Measurements from ENCODE around the gene PDCD1.
A peak's percentile ranks its signal among the peaks of the same experiment; 100 is the strongest.

PDCD1 gene

DNA sequence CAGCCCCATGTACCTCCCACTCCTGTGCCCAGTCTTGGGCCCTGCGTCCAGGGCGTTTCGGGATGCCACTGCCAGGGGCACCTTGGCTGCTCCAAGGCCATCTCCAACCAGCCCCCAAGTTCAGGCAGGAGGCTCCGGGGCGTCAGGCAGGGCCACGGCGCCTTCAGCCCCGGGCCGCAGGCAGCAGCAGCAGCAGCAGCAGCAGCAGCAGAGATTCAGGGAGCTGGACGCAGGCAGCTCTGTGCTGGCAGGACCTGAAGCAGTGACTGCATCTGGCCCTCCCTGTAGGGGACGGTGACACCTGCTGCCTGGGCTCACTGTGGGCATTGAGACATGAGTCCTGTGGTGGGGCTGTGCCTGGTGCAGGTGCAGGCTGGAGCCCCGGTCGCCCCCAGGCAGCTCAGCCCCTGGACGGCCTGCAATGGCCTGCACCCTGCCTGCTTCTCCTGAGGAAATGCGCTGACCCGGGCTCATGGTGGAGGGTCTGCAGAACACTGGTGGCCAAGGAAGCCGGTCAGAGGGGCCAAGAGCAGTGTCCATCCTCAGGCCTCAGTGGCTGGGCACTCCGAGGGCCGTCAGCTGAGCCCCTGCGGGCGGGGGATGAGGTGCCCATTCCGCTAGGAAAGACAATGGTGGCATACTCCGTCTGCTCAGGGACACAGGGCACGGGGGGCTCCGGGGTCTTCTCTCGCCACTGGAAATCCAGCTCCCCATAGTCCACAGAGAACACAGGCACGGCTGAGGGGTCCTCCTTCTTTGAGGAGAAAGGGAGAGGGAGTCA is 8.0 kb downstream of the PDCD1 start:
- Mint-ChIP-seq H3K9me3 (no peaks in the 10 kb centered on the region), H3K27me3 (ENCODE audit: low read depth) (no peaks in the 10 kb centered on the region), H3K4me1 (ENCODE audit: low read depth) (peaks cover 8% of the 10 kb centered on the region), H3K4me3 (no peak overlapping the region), H3K27ac (no peak overlapping the region), H3K36me3 (ENCODE audit: low read depth) (no peaks in the 10 kb centered on the region)
- no peak for DNase-seq (ENCODE audit: low spot score)

DNA sequence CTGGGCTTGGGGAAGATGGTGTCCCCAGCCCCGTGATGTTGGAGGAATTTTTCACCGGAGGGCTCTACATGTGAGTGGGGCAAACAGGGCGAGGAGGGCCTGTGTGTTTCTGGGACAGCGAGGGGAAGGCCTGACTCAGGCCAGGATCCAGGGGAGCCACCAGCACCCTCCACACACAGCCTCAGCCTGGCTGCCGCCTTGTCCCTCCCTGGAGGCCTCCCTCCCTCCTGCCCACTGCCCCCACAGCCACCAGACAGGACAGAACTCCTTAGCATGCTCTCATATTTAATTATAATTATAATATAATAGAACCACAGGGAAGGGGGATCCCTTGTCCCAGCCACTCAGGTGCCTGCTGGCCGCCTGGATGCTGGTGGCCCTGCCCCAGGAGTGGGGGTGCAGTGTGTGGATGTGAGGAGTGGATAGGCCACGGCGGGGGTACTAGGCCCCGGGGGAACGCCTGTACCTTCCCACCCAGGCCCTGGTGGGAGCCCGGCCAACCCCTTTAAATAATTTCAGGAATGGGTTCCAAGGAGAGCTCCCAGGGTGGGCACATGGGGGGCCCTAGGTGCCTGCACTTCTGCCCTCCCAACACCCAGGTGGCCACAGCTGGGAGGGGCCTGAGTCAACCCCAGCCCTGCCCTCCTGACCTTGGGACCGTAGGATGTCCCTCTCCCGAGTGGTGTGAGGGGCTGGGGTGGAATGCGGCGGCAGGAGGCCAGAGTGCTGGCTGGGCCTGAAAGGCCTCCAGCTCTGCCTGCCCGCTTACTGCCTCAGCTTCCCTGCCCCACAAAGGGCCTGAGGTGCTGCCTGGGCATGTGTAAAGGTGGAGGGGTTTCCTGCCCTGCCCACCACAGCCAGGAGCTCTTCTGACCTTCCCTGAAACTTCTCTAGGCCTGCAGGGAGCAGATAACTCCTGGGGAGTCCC is 8.8 kb downstream of the PDCD1 start:
- peaks cover 15% of the 10 kb centered on the region for H3K4me1 Mint-ChIP-seq (ENCODE audit: low read depth)
- H3K27me3 Mint-ChIP-seq (ENCODE audit: low read depth): no peaks in the 10 kb centered on the region
- H3K4me3 Mint-ChIP-seq: no peak overlapping the region
- H3K27ac Mint-ChIP-seq: no peak overlapping the region
- DNase-seq (ENCODE audit: low spot score): no peak
- no peaks in the 10 kb centered on the region for H3K36me3 Mint-ChIP-seq (ENCODE audit: low read depth)
- H3K9me3 Mint-ChIP-seq: no peaks in the 10 kb centered on the region

DNA sequence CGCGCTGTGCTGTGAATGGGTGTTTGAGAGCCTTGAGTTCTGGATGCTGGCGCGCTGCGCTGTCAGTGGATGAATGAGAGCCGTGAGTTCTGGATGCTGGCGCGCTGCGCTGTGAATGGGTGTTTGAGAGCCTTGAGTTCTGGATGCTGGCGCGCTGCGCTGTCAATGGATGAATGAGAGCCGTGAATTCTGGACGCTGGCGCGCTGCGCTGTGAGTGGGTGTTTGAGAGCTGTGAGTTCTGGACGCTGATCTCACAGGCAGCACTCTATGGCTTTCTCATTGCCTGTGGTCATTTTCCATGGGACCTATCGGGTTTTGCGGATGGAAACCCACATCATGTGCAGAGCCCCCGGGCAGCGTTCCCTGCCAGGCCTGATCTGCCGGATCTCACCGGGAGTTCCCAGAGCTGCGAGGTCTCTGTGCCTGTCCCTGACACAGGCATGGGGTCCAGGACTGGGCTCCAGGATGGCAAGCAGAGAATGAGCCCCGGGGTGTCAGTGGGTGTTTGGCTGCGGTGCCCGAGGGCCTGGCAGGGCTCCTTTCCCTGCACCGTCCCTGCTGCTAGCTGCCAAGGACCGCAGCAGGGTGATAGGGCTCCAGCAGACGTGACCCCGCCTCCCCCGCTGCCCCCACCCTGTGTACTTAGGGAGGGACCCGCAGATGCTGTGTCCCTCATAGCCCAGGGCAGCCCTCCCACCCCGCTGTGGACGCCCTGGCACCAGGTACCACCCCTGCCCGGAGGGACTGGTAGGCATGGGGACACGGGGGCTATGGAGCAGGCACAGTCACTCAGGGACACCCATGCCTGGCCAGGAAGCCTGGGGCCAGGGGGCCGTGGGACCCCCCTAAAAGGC is 9.7 kb downstream of the PDCD1 start:
- DNase-seq (ENCODE audit: low spot score): no peak
- H3K27me3 Mint-ChIP-seq (ENCODE audit: low read depth): no peaks in the 10 kb centered on the region
- no peaks in the 10 kb centered on the region for H3K36me3 Mint-ChIP-seq (ENCODE audit: low read depth)
- H3K9me3 Mint-ChIP-seq: no peaks in the 10 kb centered on the region
- no peak overlapping the region for H3K4me3 Mint-ChIP-seq
- peaks cover 17% of the 10 kb centered on the region for H3K4me1 Mint-ChIP-seq (ENCODE audit: low read depth)
- no peak overlapping the region for H3K27ac Mint-ChIP-seq

GRCh38 chr2:241846406-241846805 is 12.3 kb downstream of the PDCD1 start:
- Mint-ChIP-seq H3K4me3 (peak overlapping the region; percentile 73), H3K27me3 (ENCODE audit: low read depth) (no peaks in the 10 kb centered on the region), H3K27ac (peak overlapping the region; percentile 81), H3K9me3 (no peaks in the 10 kb centered on the region), H3K4me1 (ENCODE audit: low read depth) (peaks cover 25% of the 10 kb centered on the region), H3K36me3 (ENCODE audit: low read depth) (no peaks in the 10 kb centered on the region)
- DNase-seq (ENCODE audit: low spot score): no peak

DNA sequence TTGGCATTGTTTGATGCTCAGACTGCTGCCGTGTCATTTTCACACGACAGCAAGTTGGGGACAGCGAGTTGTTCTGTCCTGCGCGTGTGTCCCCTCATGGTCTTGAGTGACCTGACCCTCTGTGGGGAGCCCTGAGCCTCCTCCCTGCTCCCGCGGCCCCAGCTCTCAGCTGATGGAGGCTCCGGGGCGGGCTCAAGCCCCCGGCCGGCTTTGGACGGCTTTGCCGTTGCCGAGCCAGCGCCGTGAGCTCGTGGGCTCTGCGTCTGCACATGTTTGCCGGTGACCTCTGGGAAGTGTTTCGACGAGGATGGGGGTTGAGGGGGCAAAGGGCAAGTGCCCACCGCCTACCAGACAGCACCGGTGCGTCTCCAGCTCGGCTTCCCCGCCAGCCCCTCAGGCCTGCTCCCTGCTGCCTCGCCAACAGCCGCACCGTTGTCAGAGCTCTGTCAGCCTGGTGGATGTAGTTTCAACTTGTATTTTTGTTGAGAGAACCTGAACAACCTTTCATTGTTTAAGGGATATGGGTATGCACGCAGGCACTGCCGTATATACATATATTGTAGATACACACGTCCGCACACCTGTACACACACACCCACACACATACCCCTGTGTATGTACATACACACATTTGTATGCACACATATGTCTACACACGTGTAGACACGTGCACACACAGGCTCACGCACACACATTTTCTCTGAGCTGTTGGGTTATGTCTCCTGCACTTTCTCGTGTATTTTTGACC is 13.7 kb downstream of the PDCD1 start:
- DNase-seq (ENCODE audit: low spot score): no peak
- Mint-ChIP-seq H3K4me1 (ENCODE audit: low read depth) (peaks cover 25% of the 10 kb centered on the region), H3K36me3 (ENCODE audit: low read depth) (no peaks in the 10 kb centered on the region), H3K9me3 (no peaks in the 10 kb centered on the region), H3K27me3 (ENCODE audit: low read depth) (no peaks in the 10 kb centered on the region), H3K27ac (peak overlapping the region; percentile 89), H3K4me3 (peak overlapping the region; percentile 73)

GRCh38 chr2:241844066-241844728 is 14.5 kb downstream of the PDCD1 start:
- no peaks in the 10 kb centered on the region for H3K9me3 Mint-ChIP-seq
- H3K4me3 Mint-ChIP-seq: peak overlapping the region; percentile 73
- DNase-seq (ENCODE audit: low spot score): peak; percentile 96
- peaks cover 2% of the 10 kb centered on the region for H3K27me3 Mint-ChIP-seq (ENCODE audit: low read depth)
- peaks cover 25% of the 10 kb centered on the region for H3K4me1 Mint-ChIP-seq (ENCODE audit: low read depth)
- H3K27ac Mint-ChIP-seq: peak overlapping the region; percentile 89
- no peaks in the 10 kb centered on the region for H3K36me3 Mint-ChIP-seq (ENCODE audit: low read depth)

DNA sequence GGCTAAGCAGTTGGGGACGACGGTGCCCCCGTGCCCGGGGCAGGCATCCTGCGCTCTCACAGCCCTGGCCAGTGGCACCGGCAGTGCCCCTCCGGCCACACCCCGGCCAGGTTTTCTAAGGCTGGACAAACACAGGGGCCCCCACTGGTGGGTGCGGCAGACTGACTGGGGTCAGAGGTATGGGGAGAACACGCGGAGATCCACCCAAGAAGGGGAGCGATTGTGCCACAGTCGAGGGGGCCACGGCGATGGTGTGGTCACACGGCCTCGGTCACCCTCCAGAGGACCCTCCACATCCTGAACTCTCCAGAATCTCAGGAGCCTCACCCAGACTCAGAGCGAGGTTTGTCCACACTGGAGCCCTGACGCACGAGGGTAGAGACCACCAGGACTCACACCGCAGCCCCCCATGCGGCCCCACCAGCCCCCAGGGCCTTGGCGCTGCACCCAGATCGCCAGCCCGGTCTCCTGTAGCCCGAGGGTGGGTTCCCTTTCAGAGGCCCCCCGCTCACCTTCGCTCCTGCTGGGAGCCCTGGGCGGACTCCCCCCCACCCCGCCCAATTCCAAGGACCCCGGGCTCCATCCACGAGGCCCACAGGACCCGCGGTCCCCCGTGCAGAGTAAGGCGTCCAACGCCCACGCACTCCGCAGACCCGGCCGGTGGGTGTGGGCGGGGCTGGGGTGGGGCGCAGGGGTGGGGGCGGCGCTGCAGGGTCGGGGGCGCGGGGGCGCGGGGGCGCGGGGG is 15.2 kb downstream of the PDCD1 start:
- H3K27ac Mint-ChIP-seq: peak overlapping the region; percentile 77
- H3K4me3 Mint-ChIP-seq: peak overlapping the region; percentile 76
- H3K36me3 Mint-ChIP-seq (ENCODE audit: low read depth): no peaks in the 10 kb centered on the region
- H3K27me3 Mint-ChIP-seq (ENCODE audit: low read depth): peaks cover 5% of the 10 kb centered on the region
- H3K9me3 Mint-ChIP-seq: no peaks in the 10 kb centered on the region
- peaks cover 27% of the 10 kb centered on the region for H3K4me1 Mint-ChIP-seq (ENCODE audit: low read depth)
- no peak for DNase-seq (ENCODE audit: low spot score)

DNA sequence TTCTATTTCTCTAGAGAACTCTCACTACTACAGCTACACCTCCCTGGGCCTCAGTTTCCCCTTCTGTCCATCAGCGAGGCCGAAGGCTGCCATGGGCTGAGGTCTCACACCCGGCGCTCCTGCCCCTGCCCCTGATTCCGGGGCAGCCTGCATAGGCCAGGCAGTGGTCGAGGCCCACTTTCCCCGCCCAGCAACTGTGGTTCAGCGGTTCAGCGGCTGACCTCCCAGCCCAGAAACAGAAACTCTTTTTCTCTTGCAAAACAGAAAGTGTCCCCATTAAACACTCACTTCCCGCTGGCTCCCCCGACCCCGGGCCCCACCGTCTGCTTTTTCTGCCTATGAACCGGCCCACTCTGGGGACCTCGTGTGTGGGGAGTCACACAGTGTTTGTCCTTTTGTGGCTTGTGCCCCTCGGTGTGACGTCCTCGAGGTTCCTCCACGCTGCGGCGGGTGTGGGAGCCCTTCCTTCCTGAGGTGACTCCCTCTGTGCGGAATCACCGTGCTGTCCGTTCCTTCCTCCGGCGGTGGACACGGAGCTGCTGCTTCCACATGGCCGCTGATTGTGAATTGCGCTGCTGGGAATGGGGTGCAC is 16.0 kb downstream of the PDCD1 start:
- H3K9me3 Mint-ChIP-seq: no peaks in the 10 kb centered on the region
- peak overlapping the region; percentile 76 for H3K4me3 Mint-ChIP-seq
- peaks cover 12% of the 10 kb centered on the region for H3K27me3 Mint-ChIP-seq (ENCODE audit: low read depth)
- H3K4me1 Mint-ChIP-seq (ENCODE audit: low read depth): peaks cover 27% of the 10 kb centered on the region
- peak; percentile 67 for DNase-seq (ENCODE audit: low spot score)
- no peaks in the 10 kb centered on the region for H3K36me3 Mint-ChIP-seq (ENCODE audit: low read depth)
- peak overlapping the region; percentile 77 for H3K27ac Mint-ChIP-seq

GRCh38 chr2:241842067-241842415 is 16.7 kb downstream of the PDCD1 start:
- Mint-ChIP-seq H3K4me1 (ENCODE audit: low read depth) (peaks cover 28% of the 10 kb centered on the region), H3K27me3 (ENCODE audit: low read depth) (peaks cover 19% of the 10 kb centered on the region), H3K4me3 (no peak overlapping the region), H3K27ac (no peak overlapping the region), H3K9me3 (no peaks in the 10 kb centered on the region), H3K36me3 (ENCODE audit: low read depth) (no peaks in the 10 kb centered on the region)
- no peak for DNase-seq (ENCODE audit: low spot score)

DNA sequence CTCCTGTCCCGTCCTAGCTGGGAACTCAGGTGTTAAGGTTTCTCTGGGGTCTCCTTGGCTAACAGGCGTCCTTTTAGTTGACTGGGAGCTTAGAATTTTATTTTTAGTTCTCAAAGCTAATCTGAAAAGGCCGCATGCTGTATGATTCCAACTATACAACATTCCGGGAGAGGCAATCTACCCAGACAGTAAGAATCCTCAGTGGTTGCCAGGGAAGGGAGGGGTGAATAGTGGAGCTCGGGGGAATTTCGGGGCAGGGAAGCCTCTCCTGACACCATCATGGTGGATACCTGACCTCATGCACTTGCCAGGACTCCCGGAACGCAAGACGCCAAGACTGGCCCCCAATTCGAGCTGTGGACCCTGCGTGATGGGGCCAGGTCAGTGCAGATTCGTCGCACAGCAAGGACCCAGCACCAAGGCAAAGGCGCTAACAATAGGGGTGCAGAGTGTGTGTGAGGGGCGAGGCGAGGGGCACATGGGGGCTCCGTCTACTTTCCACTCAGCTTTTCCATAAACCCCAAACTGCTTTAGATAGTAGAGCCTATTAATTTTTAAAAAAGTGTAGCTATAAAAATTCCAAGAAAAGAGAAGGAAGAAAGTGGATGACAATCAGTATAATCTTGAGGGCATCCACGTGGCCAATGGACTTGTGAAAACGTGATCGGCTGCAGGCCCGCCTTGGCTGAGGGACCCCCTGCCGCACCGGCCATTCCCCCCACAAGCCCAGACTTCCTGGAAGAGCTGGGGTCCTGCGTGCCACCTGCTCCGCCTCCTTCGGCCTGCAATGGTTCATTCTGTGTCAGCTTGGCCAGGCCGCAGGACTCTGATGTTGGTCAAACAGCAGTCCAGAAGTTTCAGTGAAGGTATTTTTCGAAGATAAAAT is 17.3 kb downstream of the PDCD1 start:
- Mint-ChIP-seq H3K4me3 (no peak overlapping the region), H3K27me3 (ENCODE audit: low read depth) (peaks cover 24% of the 10 kb centered on the region), H3K9me3 (no peaks in the 10 kb centered on the region), H3K36me3 (ENCODE audit: low read depth) (no peaks in the 10 kb centered on the region), H3K27ac (no peak overlapping the region), H3K4me1 (ENCODE audit: low read depth) (peaks cover 26% of the 10 kb centered on the region)
- DNase-seq (ENCODE audit: low spot score): no peak

GRCh38 chr2:241837197-241837965 is 21.3 kb downstream of the PDCD1 start:
- H3K27me3 Mint-ChIP-seq (ENCODE audit: low read depth): peaks cover 42% of the 10 kb centered on the region
- H3K36me3 Mint-ChIP-seq (ENCODE audit: low read depth): no peaks in the 10 kb centered on the region

More at GRCh38 chr2:241837197-241837965, 21.3 kb downstream of the PDCD1 start:
- Mint-ChIP-seq H3K27ac (no peak overlapping the region), H3K4me1 (ENCODE audit: low read depth) (peaks cover 10% of the 10 kb centered on the region), H3K9me3 (peaks cover 5% of the 10 kb centered on the region), H3K4me3 (no peak overlapping the region)
- DNase-seq (ENCODE audit: low spot score): no peak
